GM19467 (cell line): ENCODE measurements around the gene TRPM1.
"Not testable (repeated sequence)": the region's sequence is repeated elsewhere in the genome, so short reads cannot be mapped to it uniquely, and the experiment has no call there.

ENCODE experiments used
- ATAC-seq: cut with Tn5 transposase; IDR thresholded peaks from one replicate; pipeline ENCODE4 v1.9.1; 2021; ENCODE audit warnings: mild to moderate bottlenecking, moderate library complexity; ENCODE audit not compliant: unreplicated experiment

Gene TRPM1

DNA sequence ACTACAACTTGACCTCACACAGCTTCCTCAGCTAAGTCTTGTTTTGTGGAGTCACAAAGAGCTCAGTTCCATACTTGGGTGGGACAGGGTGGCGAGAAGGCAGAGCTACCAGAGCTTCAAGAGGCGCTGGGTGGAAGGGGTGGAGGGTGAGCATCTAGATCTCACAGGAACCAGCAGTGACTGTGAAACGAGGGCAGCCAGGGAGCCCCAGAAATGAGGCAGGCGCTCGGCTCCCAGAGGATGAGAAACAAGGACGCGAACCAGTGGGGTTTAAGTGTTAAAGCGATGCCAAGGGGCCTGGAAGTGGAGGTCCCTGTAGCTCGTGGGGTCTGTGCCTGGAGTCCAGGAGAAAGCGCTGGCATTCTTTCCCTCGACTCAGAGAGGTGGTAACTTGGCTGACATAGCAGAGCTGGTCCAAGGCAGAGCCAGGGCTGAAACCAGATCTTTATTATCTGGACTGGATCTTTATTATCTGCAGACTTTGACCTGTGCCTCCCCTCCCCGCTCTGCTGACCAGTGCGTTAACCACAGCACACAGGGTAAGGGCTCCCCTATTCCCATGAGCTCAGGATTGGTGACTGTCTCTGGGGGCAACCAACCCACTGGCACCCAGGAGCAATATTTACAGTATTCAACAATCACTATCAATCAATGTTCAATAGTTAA, 26.2 kb upstream of the TRPM1 start:
- ATAC-seq = no peak

DNA sequence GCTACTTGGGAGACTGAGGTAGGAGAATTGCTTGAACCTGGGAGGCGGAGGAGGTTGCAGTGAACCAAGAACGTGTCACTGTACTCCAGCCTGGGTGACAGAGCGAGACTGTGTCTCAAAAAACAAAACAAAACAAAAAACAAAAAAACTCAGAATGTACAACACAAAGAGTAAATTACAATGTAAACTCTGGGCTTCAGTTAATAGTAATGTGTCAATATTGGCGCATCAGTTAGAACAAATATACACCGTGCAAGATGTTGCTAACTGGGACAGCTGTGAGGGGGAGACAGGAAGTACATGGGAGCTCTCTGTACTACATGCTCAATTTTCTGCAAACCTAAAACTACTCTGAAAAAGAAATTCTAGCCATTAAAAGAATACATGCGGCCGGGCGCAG, 23.5 kb upstream of the TRPM1 start:
- no peak for ATAC-seq

- ATAC-seq = no peak
Measured at GRCh38 chr15:31116423-31117030, 15.0 kb upstream of the TRPM1 start.

- ATAC-seq = no peak
Measured at GRCh38 chr15:31111091-31111647, 9.6 kb upstream of the TRPM1 start.

GRCh38 chr15:31108836-31109235, 7.3 kb upstream of the TRPM1 start:
- ATAC-seq = no peak

- no peak for ATAC-seq
Measured at GRCh38 chr15:31106495-31107300, 5.2 kb upstream of the TRPM1 start.

DNA sequence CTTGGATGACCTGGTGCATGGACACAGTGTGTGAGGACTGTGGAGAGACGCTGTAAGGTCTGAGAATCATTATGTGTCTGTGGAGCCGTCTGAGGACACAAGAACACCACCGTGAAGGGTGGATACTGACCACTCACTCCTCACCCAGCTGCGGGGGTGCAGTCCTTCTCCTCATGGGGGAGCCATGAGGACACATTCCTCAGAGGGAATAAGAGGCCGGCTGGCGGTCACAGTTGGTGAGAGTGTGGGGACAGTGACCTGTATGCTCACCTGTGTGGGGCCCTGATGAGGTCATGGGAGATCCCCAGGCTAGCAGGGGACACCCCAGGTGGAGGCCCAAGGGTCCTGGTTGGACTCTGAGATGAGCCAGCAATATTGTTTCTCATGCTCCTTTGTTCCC, 2.5 kb upstream of the TRPM1 start:
- ATAC-seq = no peak

DNA sequence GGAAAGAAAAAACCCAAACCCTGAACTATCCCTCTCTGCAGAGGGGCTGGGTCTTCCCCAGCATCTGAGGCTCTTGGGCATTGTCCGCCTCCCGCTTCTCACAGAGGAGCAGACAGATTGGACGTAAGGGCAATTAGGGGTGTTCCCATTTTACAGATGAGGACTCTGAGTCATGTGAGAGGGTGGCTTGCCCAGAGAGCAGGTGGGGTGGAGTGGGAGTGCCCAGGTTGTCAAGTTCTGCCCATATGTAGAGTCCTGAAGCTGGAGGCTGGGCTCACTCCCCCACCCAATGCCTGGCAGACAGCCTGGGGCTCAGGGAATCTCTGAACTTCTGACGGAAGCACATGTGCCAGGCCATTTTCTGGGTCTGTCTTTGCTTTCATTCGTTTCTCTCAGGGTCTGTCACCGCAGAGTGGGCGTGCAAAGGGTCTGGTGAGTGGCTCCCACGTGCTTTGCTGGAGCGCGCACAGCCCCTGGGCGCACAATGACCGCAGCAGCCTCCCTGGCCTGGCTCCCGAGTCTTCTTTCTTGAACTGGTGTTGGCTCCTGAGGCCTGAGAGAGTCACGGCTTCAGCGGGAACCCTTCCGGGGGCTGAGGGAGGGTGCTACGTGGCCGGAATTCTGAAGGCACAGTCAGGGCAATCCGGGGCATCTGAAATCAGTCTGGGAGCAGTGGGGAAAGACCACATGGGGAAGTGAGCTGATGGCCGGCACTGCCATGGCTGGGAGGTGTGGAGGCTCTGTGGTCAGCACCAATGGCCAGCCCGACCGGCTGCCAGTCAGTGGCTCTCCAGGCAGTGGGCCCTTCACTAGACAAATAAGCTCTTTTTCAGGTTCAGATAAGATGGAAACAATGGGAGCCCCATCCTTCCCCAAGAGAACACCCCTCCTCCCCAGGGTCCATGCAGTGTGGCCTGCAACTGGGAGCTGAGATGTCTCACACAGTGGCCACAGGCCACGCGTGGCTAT, 1.1 kb upstream of the TRPM1 start:
- no peak for ATAC-seq

GRCh38 chr15:31102039-31102321, 455 bp upstream of the TRPM1 start:
- ATAC-seq = no peak

DNA sequence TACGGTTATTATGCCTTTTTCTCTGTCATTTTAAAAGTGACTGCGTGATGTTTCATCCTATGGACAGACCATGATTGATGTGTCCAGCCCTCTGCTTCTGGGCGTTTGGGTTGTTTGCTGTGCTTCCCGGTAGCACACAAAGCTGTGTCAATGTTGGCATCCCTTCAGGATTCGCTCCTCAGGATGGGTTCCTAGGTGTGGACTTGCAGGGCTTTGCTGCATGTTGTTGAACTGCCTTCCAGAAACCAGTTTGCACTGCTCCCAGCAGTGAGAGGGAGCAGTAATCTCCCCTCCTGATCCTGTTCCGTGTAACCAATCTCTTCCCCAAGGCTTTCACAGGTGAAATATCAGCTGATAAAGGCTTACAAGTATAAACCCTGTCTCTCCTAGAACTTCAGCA, 787 bp downstream of the TRPM1 start:
- ATAC-seq = no peak

- ATAC-seq = no peak
Measured at GRCh38 chr15:31098953-31099740, 2.4 kb downstream of the TRPM1 start.

- ATAC-seq = no peak
Measured at GRCh38 chr15:31098491-31098917, 3.0 kb downstream of the TRPM1 start.

DNA sequence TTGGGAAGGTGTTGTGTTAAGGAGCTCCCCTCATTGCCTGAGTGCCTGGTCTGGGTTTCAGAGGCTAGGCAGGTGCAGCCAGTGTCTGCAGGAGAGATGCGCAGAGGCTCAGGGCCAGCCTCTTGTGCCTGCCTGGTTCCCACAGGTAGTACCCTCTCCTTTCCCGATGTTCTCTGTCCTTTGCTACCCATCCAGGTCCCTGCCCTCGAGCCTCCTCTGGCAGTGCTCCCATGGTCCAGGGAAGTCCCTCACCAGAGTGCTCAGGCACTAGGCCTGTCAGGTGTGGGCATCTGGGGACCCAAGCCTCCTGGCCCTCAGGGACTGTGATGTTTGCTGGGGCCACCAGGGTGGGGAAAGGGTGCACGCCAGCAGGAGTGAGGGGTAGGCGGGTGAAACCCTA, 5.0 kb downstream of the TRPM1 start:
- no peak for ATAC-seq

GRCh38 chr15:31091481-31091880, 10.0 kb downstream of the TRPM1 start:
- ATAC-seq = no peak

DNA sequence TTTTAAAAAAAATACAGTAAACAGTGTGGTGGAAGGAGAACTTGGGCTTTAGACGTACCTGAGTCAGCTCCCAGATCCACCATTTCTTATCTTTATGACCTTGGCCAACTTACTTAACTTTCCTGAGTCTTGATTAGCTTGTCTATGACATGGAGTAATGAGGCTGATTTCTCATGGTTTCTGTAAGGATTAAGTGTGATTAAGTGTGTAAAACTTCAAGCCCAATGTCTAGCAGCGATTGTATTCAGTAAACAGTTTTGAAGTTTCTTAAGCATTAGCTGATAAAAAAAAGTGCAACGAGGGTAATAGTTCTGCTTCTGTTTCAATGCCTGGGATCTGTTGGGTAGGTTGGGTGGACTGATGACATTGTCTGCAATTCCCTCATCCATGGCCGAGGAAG, 10.8 kb downstream of the TRPM1 start:
- ATAC-seq = no peak

DNA sequence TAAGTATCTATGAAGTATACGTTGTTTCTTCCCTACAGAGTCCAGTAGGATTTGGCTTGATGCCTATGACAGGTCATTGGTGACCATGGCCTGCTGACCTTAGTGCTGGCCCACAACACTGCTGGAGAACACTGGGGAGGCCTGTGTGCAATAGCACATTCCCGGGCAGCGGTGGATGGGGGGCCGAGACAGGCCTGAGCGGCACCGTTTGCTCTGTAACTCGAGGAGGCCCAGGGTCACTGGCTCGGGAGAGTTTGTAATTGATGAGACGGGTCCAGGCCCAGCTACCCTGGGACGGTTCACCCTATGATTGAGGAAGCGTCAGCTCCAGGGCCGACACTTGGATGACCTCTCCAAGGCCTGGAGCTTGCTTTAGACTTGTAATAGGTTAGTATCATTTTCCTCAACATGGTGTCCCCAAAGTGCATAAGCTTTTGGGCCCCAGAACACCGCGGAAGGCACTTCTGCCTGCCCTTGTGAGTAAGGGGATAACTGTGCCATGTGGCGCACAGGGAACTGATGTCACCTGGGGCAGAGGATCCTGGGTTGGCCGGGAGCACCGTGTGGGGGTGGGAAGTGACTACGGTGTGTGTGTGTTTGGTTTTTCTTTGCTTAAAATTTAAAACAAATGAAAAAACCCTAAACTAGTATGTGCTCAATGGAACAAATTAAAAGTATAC, 12.0 kb downstream of the TRPM1 start:
- no peak for ATAC-seq

- no peak for ATAC-seq
Measured at GRCh38 chr15:31088672-31089367, 12.7 kb downstream of the TRPM1 start.

DNA sequence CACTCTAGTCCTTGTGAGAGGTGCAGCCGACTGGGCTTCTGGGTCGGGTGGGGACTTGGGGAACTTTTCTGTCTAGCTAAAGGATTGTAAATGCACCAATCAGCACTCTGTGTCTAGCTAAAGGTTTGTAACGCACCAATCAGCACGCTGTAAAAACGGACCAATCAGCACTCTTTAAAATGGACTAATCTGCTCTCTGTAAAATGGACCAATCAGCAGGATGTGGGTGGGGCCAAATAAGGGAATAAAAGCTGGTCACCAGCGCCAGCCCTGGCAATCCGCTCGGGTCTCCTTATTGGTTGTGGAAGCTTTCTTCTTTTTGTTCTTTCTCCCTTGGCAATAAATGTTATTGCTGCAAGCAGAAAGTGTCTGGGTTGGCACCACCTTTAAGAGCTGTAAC, 13.5 kb downstream of the TRPM1 start:
- ATAC-seq = not testable (repeated sequence)

GRCh38 chr15:31086344-31086743, 15.2 kb downstream of the TRPM1 start:
- ATAC-seq = no peak
